GM18951 (cell line): ENCODE data around the gene GNAZ.

Experiments used
- POLR2A ChIP-seq: IDR thresholded peaks from 4 replicates; pipeline ENCODE4 v1.6.1; 2011; ENCODE audit warnings: mild to moderate bottlenecking; ENCODE audit not compliant: insufficient read length, insufficient read depth; ENCODE audit errors: extremely low read depth
- in situ Hi-C: fragments of 300-500 bp; cut with MboI; formaldehyde crosslinking; loops from one replicate; pipeline ENCODE4 v1.12.0; 2022; ENCODE audit warnings: low sequenced_read_pairs, mixed read lengths, inconsistent platforms; ENCODE audit not compliant: unreplicated experiment

GNAZ gene

DNA sequence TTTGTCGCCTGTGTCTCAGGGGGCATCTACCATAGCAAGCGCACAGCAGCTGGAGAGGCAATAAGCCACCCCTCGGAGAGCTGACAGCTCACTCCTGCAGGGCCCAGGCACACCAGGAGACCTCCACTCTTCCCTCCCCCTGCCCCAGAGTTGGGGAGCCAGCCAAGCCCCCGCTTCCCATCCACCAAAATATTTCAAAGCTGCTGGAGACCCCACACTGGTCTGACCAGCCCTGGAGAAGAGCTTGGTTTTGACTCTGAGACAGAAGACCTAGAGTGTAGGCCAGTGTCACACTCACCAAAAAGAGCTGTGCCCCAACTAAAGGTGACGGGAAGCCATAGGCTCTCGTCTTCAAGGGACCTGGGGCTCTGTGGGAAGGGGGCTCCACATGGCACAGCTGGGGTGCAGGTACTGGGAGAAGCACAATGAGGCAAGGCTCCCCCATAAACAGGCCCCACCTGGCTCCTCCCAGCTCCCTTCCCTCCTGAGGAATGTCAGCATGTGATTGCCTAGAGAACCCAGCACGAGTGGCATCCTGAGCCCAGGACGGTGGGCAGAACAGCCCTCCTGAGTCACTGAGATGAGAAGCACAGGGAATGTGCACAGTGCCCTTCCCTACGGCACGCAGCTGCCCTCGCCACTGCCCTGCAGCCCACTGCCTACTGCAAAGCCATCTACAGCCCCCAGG, 5.8 kb upstream of the GNAZ start:
- in situ Hi-C loops, result no loop called here

DNA sequence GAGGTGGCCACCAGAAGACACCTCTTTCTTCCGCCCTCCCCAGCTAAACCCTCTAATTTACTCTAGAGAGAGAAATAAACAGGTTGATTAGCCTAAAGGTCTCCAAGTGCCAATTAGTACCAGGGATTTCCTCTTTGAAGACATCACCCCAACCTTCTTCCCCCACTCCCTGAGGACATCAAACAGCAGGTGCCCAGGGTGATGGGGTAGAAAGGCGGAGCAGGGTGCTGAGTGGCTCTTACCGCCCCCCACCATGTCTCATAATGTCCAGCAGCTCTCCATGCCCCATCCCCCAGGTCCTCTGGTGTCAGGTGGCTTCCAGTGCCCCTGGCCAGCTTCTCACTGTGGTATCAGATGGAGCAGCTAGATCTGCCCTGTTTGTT, 5.3 kb upstream of the GNAZ start:
- in situ Hi-C loops, result no loop called here

More for the DNA sequence above, 5.8 kb upstream of the GNAZ start:
- TF ChIP-seq POLR2A, result no peak

DNA sequence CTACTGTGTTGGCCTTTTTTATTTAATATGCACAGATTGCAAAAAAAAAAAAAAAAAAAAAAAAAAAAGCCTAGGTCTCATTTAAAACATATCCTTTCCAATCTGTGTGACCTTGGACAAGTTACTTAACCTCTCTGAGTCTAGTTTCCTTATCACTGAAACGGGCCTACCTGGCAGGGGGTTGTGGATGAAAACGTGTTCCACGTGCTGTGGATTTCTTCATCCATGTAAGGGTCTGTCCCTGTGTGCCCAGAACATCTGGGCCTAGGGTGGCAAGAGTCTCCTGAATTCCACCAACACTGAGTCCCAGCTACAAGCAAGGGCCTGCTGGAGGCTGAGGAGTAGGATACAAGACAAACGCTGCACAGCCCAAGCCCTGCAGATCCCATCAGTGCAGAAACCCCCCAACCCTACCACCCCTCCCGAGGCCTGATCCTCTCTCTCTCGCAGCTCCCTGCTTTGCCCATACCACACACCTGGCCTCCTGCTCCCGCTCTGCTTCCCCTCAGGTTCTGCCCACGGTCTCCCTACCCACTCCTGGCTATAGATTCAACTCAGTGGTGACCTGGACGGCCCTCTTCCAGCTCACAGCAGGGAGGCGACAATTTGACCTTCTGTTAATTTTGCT, 4.7 kb upstream of the GNAZ start:
- in situ Hi-C loops, result no loop called here
- TF ChIP-seq POLR2A, result no peak

More for the DNA sequence above, 5.3 kb upstream of the GNAZ start:
- no peak for TF ChIP-seq POLR2A

DNA sequence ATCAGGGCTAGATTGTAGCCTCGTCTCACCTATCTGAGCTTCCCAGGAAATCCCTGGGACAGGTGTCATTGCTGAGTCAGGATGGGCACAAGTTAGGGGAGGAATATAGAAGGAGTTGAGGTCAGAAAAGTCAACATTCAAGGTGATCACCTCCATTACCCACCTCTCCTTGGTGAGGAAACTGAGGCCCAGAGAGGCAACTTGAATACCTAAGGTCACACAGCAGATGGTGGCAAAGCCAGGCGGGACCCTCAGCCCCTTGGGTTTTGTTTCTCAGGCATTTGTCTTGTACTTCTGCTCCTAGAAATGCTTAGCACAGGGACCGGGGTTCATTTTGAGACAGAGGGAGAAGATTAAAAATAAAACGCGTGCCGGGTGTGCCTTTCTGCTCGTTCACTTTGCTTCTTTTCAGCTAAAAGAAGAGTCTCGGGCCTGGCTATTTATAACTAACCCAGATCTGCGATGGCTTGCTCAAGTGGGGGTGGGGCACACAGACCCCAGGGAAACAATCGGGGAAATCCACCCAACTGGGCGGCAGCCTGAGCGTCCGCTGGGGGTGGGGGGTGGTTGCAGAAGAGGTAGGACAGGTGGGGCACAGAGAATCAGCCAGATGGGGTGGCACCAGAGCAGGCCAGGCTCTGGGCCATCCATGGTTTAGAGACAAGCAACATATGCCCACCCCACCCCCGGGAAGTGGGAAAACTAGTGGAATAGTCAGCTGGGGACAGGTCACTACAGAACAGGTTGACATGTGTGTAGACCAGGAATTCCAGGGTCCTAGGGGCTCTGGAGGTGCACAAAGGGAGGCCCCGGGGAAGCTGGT, 3.9 kb upstream of the GNAZ start:
- in situ Hi-C loops, result no loop called here
- TF ChIP-seq POLR2A, result no peak

DNA sequence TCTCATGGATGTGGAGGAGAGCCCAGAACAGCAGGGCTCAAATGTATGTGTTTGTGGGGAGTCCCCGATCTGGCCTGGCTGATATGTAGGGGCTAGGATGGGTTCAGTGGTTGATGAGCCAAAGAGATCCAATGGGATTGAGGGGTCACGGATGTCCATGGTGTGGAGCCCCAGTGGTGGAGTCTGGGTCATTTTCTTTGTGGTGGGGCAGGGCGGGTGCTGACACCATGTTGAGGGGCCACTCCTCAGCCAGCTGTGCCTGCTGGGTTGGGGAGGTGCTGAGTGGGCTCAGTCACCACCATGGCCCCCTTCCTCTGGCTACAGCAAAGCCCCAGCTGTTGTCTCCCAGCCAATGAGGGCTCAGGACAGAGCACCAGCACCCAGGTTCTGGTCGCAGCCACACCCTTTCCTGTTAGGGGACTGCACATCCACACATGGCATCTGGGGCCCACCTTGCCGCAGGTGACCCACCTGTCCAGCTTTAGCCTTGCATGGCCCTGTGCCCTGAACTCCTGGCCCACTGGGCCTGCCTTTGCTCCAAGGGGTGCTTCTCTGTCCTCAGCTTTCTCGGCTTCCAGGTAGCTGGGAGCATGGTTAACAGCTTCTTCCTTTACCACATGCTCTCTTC, 3.2 kb upstream of the GNAZ start:
- in situ Hi-C loops, result no loop called here

DNA sequence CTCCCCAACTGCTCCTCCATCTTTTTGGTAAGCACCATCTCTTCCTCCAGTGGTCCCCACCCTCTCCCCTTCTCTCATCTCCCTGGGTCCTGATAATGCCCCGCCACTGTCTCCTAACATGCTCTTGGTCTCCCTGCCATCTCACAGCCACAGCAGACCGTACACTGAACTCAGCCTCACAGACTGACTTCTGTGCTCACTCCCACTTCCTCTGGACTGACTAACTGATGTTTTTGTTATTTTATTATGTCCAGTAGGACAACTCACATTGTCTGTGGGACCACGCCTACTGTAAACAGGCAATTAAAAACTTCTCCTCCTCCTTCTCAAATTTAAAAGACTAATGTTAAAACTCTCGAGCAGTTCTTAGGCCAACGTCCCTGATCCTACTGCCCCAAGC, 2.6 kb upstream of the GNAZ start:
- TF ChIP-seq POLR2A, result no peak
- in situ Hi-C loops, result no loop called here

More for the DNA sequence above, 3.2 kb upstream of the GNAZ start:
- TF ChIP-seq POLR2A, result no peak

DNA sequence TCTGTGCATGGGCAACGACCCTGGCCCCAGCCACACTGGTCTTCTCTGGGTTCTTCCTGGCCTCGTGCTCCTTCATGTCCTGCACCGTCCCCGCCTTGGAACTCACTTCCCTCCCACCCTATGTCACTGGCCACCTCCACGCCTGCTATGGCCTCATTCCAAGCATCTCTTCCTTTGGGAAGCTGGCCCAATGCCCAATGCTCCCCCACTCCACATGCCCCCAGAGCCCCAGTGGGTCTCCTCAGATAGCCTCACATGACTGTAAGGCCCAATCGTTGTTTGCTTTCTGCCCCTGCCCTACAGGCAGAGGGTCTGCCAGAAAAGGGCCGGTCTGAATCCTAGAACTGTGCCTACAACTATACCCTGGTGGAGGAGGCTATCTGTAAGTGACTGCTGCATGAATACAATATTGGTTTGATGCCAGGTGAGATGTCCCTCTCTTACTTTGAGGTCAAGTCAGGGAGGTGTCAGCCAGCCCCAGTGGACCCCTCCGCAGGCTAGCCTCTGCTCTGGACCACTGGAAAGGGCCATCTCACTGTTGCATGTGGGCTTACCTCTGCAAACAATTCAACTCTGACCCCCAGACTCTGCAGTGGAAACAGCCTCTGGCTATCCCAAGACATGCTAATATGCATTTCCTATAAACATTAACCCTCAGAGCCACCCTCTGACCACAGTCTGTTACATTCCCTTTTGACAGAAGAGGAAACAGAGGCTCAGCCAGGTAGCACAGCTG, 2.1 kb upstream of the GNAZ start:
- TF ChIP-seq POLR2A, result no peak
- in situ Hi-C loops, result no loop called here

DNA sequence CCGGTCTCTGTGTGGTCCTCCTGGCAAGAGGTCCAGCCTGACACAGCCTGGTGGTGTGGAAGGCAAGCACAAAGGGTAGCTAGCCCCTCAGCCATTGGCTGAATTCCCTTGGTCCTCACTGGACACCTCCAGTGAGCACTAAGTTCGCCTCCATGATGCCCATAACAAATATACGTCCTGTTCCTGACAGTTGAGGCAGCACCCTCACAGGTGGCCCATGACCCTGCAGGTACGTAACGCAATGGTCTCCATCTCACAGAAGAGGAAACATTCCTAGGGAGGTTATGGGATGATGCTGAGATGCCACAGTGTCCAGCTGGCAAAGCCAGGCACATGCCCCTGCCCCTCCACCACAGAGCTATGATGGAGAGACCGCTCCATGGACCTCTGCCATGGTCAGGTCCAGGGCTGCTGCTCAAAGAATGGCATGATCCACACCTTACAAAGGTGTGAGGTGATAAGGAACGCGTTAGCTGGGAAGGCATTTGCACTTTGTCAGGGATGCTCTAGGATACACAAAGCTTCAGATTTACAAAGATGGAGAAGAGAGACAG, 1.4 kb upstream of the GNAZ start:
- in situ Hi-C loops, result no loop called here
- no peak for TF ChIP-seq POLR2A

DNA sequence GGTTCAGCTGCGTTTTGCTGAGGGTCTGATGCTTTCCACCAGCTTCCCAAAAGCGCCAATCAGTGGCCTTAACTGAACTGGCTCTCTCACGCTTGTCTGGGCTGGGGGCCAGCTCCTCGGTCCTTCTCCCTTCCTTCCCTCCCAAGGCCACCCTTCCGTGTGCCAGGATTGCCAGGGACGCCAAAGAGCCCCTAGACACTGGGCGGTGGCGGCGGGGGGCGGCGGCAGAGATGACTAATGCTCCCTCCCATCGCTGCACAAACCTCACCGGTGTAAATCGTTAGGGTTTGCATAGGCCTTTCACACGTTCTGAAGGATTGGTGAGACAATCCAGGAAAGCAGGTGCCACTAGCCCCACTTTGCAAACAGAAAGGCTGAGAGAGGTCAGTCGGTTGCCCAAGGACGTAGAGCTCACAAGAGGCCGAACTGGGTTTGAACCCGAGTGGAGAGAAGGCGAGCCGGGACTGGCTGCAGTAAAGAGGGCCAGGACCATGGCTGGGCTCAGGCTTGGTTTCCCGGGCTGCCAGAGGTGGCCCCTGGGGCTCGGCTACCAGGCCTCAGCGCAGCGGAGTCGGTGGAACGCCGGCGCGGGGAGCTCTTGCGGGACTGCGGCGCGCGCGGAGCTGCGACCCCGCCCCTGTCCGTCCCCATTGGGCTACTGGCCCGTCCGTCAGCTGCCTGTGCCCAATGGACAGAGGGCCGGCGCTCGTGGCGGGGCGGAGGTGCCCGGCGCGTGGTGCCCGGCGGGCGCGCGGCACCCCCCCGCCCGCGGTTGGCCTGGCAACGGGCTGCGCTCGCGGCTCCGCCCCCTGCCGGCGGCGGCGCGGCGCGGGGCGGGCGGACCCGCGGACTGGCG, 589 bp upstream of the GNAZ start:
- in situ Hi-C loops, result no loop called here
- no peak for TF ChIP-seq POLR2A

DNA sequence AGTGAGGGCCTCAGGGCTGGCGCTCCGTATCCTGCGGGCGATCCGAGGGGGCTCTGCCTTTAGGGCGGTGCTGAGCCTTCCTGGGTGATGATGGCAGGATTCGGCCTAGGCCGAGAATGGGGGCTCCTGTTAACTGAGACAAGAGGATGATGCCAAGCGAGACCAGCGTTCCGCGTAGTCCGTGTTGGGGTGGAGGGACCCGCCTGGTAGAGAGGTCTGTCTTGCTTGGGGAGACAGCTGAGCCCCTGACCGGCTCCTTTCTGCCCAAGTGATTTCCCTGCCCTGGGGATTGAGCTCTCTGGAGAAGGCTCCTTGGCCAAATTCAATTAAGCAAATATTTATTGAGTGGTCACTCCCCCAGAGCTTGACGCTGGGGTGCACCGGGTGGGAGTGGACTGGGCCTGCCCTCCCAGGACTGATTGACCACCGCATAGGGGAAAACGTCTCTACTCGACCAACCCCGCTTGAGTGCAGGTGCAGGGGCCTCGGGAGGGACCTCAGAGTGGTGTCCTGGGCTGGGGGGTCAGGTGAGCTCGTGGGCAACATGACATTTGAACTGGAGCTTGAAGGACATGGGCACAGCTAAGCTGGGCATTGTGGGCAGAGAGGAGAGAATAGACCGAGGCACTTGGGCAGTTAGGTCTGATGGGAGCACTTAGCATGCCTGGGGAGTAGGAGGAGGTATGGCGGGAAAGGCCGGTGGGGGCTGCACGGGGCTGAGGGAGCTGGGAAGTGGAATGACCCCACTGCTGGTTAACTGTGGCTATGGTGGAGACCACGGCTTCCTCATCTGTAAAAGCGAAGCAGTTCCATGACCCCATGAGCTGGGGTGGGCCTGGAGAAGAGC, 1.1 kb downstream of the GNAZ start:
- TF ChIP-seq POLR2A, result no peak
- in situ Hi-C loops, result no loop called here
